ENCODE results near the gene GOLGA8A.
A peak's percentile ranks its signal among the peaks of the same experiment; 100 is the strongest.
"Not testable (repeated sequence)": the region's sequence is repeated elsewhere in the genome, so short reads cannot be mapped to it uniquely, and the experiment has no call there.

GOLGA8A gene

GRCh38 chr15:34437687-34438086 lies at the start of gene GOLGA8A:
Gene GOLGA8A, minus strand, starts transcription at chr15:34437808. Its CDS starts 48,117 bp downstream, at chr15:34389691.
- peak in 37 of 56 donors; percentile 8 to 77 (median 35) for DNase-seq

GRCh38 chr15:34483644-34484043 lies 46.0 kb upstream of the GOLGA8A start:
- no peak for DNase-seq

GRCh38 chr15:34481370-34481769 lies 43.8 kb upstream of the GOLGA8A start:
- DNase-seq = no peak

GRCh38 chr15:34473840-34474239 lies 36.2 kb upstream of the GOLGA8A start:
- no peak for DNase-seq

GRCh38 chr15:34472947-34473346 lies 35.3 kb upstream of the GOLGA8A start:
- DNase-seq = no peak

GRCh38 chr15:34470892-34471291 lies 33.3 kb upstream of the GOLGA8A start:
- DNase-seq = no peak

GRCh38 chr15:34470091-34470490 lies 32.5 kb upstream of the GOLGA8A start:
- no peak for DNase-seq

- no peak for DNase-seq
These were observed 24.1 kb upstream of the GOLGA8A start for GRCh38 chr15:34461730-34462129.

GRCh38 chr15:34460451-34460850 lies 22.8 kb upstream of the GOLGA8A start:
- no peak for DNase-seq

GRCh38 chr15:34456658-34457057 lies 19.1 kb upstream of the GOLGA8A start:
- no peak for DNase-seq

GRCh38 chr15:34442891-34443290 lies 5.3 kb upstream of the GOLGA8A start:
- no peak for DNase-seq

GRCh38 chr15:34439878-34440277 lies 2.3 kb upstream of the GOLGA8A start:
- DNase-seq = no peak

GRCh38 chr15:34436956-34437442 lies 609 bp downstream of the GOLGA8A start:
- DNase-seq = peak in 12 of 56 donors; percentile 8 to 53 (median 26)

- no peak for DNase-seq
These were observed 1.3 kb downstream of the GOLGA8A start for GRCh38 chr15:34436126-34436955.

GRCh38 chr15:34435658-34436057 lies 1.9 kb downstream of the GOLGA8A start:
- no peak for DNase-seq

- no peak for DNase-seq
These were observed 2.8 kb downstream of the GOLGA8A start for GRCh38 chr15:34434627-34435305.

- DNase-seq = not testable (repeated sequence)
These were observed 3.5 kb downstream of the GOLGA8A start for GRCh38 chr15:34433956-34434626.

GRCh38 chr15:34430642-34431041 lies 7.0 kb downstream of the GOLGA8A start:
- DNase-seq = not testable (repeated sequence)

GRCh38 chr15:34423425-34424090 lies 14.1 kb downstream of the GOLGA8A start:
- DNase-seq = not testable (repeated sequence)

GRCh38 chr15:34420953-34421352 lies 16.7 kb downstream of the GOLGA8A start:
- DNase-seq = not testable (repeated sequence)

GRCh38 chr15:34418435-34418834 lies 19.2 kb downstream of the GOLGA8A start:
- not testable (repeated sequence) for DNase-seq

Data from amygdala (tissue), 56 donors.